GM23338 (cell line): ENCODE measurements around the gene FLT1. TPM values are rescaled to one million over a fixed set of nuclear protein-coding genes. Genes with fewer than 3 reads are reported as not detected.

Experiments
- ATAC-seq: fragments of 200-7000 bp; cut with Tn5 transposase; 3 replicates; pipeline ENCODE4 v1.9.1; 2020
- DNase-seq: peaks from one replicate; pipeline ENCODE4 v3.0.0-alpha.2; 2015; ENCODE audit warnings: low spot score
- H2AFZ ChIP-seq: fragments of 200-600 bp; sonication (generic); 2 replicates; pipeline ENCODE4 v1.8.0; 2016; ENCODE audit warnings: antibody characterized with exemption, mild to moderate bottlenecking, moderate library complexity
- H3F3A ChIP-seq: fragments of 200-600 bp; sonication (generic); replicated peaks from 2 replicates; pipeline ENCODE4 v1.8.0; 2017; ENCODE audit warnings: antibody characterized with exemption, mixed run types, low read depth
- H3K27ac ChIP-seq: fragments of 200-600 bp; sonication (generic); 2 replicates; pipeline ENCODE4 v1.6.1; 2016; ENCODE audit warnings: low read depth
- H3K27me3 ChIP-seq: fragments of 200-600 bp; sonication (generic); 2 replicates; pipeline ENCODE4 v1.8.0; 2016; ENCODE audit warnings: mild to moderate bottlenecking, mixed run types, moderate library complexity; ENCODE audit not compliant: insufficient read depth
- H3K36me3 ChIP-seq: fragments of 200-600 bp; sonication (generic); 2 replicates; pipeline ENCODE4 v1.8.0; 2016; ENCODE audit warnings: mild to moderate bottlenecking; ENCODE audit not compliant: insufficient read depth
- H3K4me1 ChIP-seq: fragments of 200-600 bp; sonication (generic); 2 replicates; pipeline ENCODE4 v1.8.0; 2016; ENCODE audit warnings: mild to moderate bottlenecking, moderate library complexity; ENCODE audit not compliant: insufficient read depth
- H3K4me2 ChIP-seq: fragments of 200-600 bp; sonication (generic); 2 replicates; pipeline ENCODE4 v1.7.1; 2017; ENCODE audit warnings: mixed run types
- H3K4me3 ChIP-seq: fragments of 200-600 bp; sonication (generic); 2 replicates; pipeline ENCODE4 v1.6.1; 2016; ENCODE audit warnings: mixed run types
- H3K79me2 ChIP-seq: fragments of 200-600 bp; sonication (generic); replicated peaks from 2 replicates; pipeline ENCODE4 v1.8.0; 2017; ENCODE audit warnings: mild to moderate bottlenecking; ENCODE audit not compliant: insufficient read depth
- H3K9me2 ChIP-seq: fragments of 200-600 bp; sonication (generic); 2 replicates; pipeline ENCODE4 v1.8.0; 2017; ENCODE audit not compliant: insufficient read depth
- H4K20me1 ChIP-seq: fragments of 200-600 bp; sonication (generic); replicated peaks from 2 replicates; pipeline ENCODE4 v1.8.0; 2017; ENCODE audit warnings: mild to moderate bottlenecking; ENCODE audit not compliant: insufficient read depth
- H3K27ac Mint-ChIP-seq: 2 replicates; pipeline ENCODE4 v1.8.0; 2020; ENCODE audit warnings: inconsistent platforms, mild to moderate bottlenecking, moderate library complexity, mixed read lengths
- H3K27me3 Mint-ChIP-seq: 3 replicates; pipeline ENCODE4 v1.8.0; 2022; ENCODE audit warnings: low read depth, mild to moderate bottlenecking, moderate library complexity, mixed read lengths, inconsistent platforms; ENCODE audit not compliant: insufficient read depth, poor library complexity
- H3K36me3 Mint-ChIP-seq: 3 replicates; pipeline ENCODE4 v1.8.0; 2021; ENCODE audit warnings: low read depth, mild to moderate bottlenecking, inconsistent platforms, moderate library complexity, mixed read lengths
- H3K4me1 Mint-ChIP-seq: 3 replicates; pipeline ENCODE4 v1.8.0; 2020; ENCODE audit warnings: mild to moderate bottlenecking, inconsistent platforms, mixed read lengths
- H3K4me3 Mint-ChIP-seq: 3 replicates; pipeline ENCODE4 v1.8.0; 2021; ENCODE audit warnings: moderate library complexity, mild to moderate bottlenecking, inconsistent platforms, mixed read lengths
- H3K9me3 Mint-ChIP-seq: 3 replicates; pipeline ENCODE4 v1.8.0; 2020; ENCODE audit warnings: moderate library complexity, mild to moderate bottlenecking, inconsistent platforms, mixed read lengths
- CREB1 ChIP-seq: fragments of 250-450 bp; sonication (Bioruptor Pico); IDR thresholded peaks from 2 replicates; pipeline ENCODE4 v1.5.0; 2020; ENCODE audit warnings: low read depth, mild to moderate bottlenecking, moderate library complexity
- EZH2 ChIP-seq: fragments of 200-600 bp; sonication (generic); IDR thresholded peaks from one replicate; pipeline ENCODE4 v1.8.0; 2017; ENCODE audit warnings: antibody characterized with exemption, mild to moderate bottlenecking, low read depth; ENCODE audit not compliant: unreplicated experiment
- EZH2phosphoT487 ChIP-seq: fragments of 200-600 bp; sonication (generic); IDR thresholded peaks from one replicate; pipeline ENCODE4 v1.8.1; 2018; ENCODE audit warnings: antibody characterized with exemption; ENCODE audit not compliant: unreplicated experiment
- JUNB ChIP-seq: IDR thresholded peaks from one replicate; pipeline ENCODE4 v1.6.1; 2016; ENCODE audit warnings: antibody characterized with exemption; ENCODE audit not compliant: unreplicated experiment
- NANOG ChIP-seq: IDR thresholded peaks from 2 replicates; pipeline ENCODE4 v1.6.1; 2016; ENCODE audit warnings: antibody characterized with exemption, borderline replicate concordance
- POLR2AphosphoS5 ChIP-seq: IDR thresholded peaks from 2 replicates; pipeline ENCODE4 v1.6.1; 2016; ENCODE audit warnings: antibody characterized with exemption, low read depth
- STAT1 ChIP-seq: IDR thresholded peaks from one replicate; pipeline ENCODE4 v1.6.1; 2016; ENCODE audit warnings: antibody characterized with exemption; ENCODE audit not compliant: unreplicated experiment
- ZNF114 ChIP-seq: fragments of 250-450 bp; sonication (Bioruptor Pico); IDR thresholded peaks from 2 replicates; pipeline ENCODE4 v1.5.0; 2020; ENCODE audit warnings: mild to moderate bottlenecking, moderate library complexity
- ZNF331 ChIP-seq: fragments of 250-450 bp; sonication (Bioruptor Pico); IDR thresholded peaks from 2 replicates; pipeline ENCODE4 v1.5.0; 2020; ENCODE audit warnings: low read depth, mild to moderate bottlenecking, moderate library complexity
- polyA plus RNA-seq: library from polyadenylated mRNA; unstranded; fragments of >200 nt; fragmentation: Nextera tagmentation; extraction: Ambion mirVana; gene quantifications from 2 replicates; pipeline ENCODE4 v1.2.1, GENCODE V29; 2016
- total RNA-seq: library from RNA; depleted of rRNA; stranded (reverse); fragments of >200 nt; shearing (Covaris generic); gene quantifications from 2 replicates; pipeline ENCODE4 v1.2.3, GENCODE V29; 2014
- TF ChIP-seq, protein P1 (sequence below): IDR thresholded peaks from 2 replicates; pipeline ENCODE4 v1.6.1; 2016; ENCODE audit warnings: antibody characterized with exemption
- TF ChIP-seq, protein P2 (sequence below): fragments of 250-450 bp; sonication (Bioruptor Pico); IDR thresholded peaks from 2 replicates; pipeline ENCODE4 v1.5.0; 2020; ENCODE audit warnings: mild to moderate bottlenecking, moderate library complexity
- TF ChIP-seq, protein P3 (sequence below), 2 experiments: fragments of 200-600 bp in 1 of 2; sonication (generic) in 1 of 2; conservative IDR thresholded peaks; 2 replicates each; pipeline versions ENCODE4 v1.5.1 to v1.6.1; 2016 to 2017; ENCODE audit warnings: antibody characterized with exemption in 2 of 2, low read depth in 2 of 2, mild to moderate bottlenecking in 2 of 2, moderate library complexity in 1 of 2
- TF ChIP-seq, protein P4 (sequence below): IDR thresholded peaks from one replicate; pipeline ENCODE4 v1.6.1; 2018; ENCODE audit warnings: antibody characterized with exemption; ENCODE audit not compliant: unreplicated experiment

FLT1 gene
- total and polyA plus RNA-seq, 2 experiments from 2014 or later = 26.8 to 116 TPM

DNA sequence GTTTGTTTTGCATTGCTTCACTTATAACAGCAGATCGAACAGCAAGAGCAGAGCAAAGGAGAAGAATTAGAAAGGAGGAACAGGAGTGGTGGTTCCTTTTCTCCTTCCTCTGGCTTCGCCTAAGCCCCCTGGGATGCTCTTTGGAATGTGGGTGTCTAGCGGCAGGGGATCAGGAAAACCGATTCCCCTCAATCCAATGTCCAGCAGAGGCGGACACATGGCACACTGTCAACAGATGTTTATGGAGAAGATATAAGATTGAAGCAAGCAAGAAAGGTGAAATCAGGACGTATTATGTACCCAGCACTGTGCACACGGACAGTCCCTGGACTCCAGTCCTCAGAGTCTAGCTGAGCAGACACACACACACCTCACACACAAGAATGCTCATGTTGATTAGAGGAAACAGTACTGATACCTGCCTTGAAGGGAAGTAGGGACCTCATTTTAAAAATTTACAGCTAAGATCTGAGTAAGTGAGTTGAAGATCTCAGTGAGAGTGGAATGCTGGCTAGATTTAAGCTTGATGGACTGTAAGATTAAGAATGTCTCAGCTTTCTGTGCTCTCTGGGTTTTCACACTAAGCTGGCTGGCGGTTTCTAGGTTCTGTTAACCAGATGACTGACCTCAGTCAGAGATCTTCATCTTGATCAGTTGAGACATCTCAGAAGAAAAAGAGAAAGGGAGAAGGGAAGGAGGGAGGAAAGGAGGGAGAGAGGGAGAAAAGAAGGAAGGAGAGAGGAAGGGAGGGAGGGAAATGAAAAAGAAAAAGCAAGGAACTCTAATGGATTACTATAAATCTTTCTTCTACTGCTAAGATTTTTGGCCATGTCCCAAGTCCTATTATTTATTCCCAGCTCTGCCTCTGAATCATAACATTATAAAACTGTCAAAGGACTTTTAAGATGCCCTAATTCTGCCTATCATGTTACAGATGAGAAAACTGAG is 44.8 kb downstream of the FLT1 start:
- H3K27ac ChIP-seq = peak overlapping the region; percentile 79
- no peak for DNase-seq
- peak overlapping the region; percentile 48 for H3K27ac Mint-ChIP-seq
- H3K4me1 ChIP-seq = peaks cover 32% of the 10 kb centered on the region
- no peaks in the 10 kb centered on the region for H3K9me2 ChIP-seq
- peaks cover 94% of the 10 kb centered on the region for H3K36me3 Mint-ChIP-seq
- no peak overlapping the region for H2AFZ ChIP-seq
- peaks cover 37% of the 10 kb centered on the region for H3K9me3 Mint-ChIP-seq
- TF ChIP-seq NANOG = no peak
- no peak for TF ChIP-seq CREB1 (CRISPR knock-in tag)
- no peak for TF ChIP-seq ZNF114
- no peak for TF ChIP-seq STAT1
- TF ChIP-seq, protein P1, sequence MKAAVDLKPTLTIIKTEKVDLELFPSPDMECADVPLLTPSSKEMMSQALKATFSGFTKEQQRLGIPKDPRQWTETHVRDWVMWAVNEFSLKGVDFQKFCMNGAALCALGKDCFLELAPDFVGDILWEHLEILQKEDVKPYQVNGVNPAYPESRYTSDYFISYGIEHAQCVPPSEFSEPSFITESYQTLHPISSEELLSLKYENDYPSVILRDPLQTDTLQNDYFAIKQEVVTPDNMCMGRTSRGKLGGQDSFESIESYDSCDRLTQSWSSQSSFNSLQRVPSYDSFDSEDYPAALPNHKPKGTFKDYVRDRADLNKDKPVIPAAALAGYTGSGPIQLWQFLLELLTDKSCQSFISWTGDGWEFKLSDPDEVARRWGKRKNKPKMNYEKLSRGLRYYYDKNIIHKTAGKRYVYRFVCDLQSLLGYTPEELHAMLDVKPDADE = no peak
- TF ChIP-seq, protein P2, sequence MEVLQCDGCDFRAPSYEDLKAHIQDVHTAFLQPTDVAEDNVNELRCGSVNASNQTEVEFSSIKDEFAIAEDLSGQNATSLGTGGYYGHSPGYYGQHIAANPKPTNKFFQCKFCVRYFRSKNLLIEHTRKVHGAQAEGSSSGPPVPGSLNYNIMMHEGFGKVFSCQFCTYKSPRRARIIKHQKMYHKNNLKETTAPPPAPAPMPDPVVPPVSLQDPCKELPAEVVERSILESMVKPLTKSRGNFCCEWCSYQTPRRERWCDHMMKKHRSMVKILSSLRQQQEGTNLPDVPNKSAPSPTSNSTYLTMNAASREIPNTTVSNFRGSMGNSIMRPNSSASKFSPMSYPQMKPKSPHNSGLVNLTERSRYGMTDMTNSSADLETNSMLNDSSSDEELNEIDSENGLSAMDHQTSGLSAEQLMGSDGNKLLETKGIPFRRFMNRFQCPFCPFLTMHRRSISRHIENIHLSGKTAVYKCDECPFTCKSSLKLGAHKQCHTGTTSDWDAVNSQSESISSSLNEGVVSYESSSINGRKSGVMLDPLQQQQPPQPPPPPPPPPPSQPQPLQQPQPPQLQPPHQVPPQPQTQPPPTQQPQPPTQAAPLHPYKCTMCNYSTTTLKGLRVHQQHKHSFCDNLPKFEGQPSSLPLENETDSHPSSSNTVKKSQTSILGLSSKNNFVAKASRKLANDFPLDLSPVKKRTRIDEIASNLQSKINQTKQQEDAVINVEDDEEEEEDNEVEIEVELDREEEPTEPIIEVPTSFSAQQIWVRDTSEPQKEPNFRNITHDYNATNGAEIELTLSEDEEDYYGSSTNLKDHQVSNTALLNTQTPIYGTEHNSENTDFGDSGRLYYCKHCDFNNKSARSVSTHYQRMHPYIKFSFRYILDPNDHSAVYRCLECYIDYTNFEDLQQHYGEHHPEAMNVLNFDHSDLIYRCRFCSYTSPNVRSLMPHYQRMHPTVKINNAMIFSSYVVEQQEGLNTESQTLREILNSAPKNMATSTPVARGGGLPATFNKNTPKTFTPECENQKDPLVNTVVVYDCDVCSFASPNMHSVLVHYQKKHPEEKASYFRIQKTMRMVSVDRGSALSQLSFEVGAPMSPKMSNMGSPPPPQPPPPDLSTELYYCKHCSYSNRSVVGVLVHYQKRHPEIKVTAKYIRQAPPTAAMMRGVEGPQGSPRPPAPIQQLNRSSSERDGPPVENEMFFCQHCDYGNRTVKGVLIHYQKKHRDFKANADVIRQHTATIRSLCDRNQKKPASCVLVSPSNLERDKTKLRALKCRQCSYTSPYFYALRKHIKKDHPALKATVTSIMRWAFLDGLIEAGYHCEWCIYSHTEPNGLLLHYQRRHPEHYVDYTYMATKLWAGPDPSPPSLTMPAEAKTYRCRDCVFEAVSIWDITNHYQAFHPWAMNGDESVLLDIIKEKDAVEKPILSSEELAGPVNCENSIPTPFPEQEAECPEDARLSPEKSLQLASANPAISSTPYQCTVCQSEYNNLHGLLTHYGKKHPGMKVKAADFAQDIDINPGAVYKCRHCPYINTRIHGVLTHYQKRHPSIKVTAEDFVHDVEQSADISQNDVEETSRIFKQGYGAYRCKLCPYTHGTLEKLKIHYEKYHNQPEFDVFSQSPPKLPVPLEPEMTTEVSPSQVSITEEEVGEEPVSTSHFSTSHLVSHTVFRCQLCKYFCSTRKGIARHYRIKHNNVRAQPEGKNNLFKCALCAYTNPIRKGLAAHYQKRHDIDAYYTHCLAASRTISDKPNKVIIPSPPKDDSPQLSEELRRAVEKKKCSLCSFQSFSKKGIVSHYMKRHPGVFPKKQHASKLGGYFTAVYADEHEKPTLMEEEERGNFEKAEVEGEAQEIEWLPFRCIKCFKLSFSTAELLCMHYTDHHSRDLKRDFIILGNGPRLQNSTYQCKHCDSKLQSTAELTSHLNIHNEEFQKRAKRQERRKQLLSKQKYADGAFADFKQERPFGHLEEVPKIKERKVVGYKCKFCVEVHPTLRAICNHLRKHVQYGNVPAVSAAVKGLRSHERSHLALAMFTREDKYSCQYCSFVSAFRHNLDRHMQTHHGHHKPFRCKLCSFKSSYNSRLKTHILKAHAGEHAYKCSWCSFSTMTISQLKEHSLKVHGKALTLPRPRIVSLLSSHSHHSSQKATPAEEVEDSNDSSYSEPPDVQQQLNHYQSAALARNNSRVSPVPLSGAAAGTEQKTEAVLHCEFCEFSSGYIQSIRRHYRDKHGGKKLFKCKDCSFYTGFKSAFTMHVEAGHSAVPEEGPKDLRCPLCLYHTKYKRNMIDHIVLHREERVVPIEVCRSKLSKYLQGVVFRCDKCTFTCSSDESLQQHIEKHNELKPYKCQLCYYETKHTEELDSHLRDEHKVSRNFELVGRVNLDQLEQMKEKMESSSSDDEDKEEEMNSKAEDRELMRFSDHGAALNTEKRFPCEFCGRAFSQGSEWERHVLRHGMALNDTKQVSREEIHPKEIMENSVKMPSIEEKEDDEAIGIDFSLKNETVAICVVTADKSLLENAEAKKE (CRISPR knock-in tag) = no peak
- no peak for TF ChIP-seq EZH2phosphoT487
- TF ChIP-seq ZNF331 (CRISPR knock-in tag) = no peak
- no peak for TF ChIP-seq EZH2
- TF ChIP-seq, protein P3, sequence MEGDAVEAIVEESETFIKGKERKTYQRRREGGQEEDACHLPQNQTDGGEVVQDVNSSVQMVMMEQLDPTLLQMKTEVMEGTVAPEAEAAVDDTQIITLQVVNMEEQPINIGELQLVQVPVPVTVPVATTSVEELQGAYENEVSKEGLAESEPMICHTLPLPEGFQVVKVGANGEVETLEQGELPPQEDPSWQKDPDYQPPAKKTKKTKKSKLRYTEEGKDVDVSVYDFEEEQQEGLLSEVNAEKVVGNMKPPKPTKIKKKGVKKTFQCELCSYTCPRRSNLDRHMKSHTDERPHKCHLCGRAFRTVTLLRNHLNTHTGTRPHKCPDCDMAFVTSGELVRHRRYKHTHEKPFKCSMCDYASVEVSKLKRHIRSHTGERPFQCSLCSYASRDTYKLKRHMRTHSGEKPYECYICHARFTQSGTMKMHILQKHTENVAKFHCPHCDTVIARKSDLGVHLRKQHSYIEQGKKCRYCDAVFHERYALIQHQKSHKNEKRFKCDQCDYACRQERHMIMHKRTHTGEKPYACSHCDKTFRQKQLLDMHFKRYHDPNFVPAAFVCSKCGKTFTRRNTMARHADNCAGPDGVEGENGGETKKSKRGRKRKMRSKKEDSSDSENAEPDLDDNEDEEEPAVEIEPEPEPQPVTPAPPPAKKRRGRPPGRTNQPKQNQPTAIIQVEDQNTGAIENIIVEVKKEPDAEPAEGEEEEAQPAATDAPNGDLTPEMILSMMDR (conservative IDR thresholded peaks at IDR 0.05; ENCODE audit: low read depth in 2 of 2) = no peak
- no peak for TF ChIP-seq POLR2AphosphoS5
- TF ChIP-seq, protein P4, sequence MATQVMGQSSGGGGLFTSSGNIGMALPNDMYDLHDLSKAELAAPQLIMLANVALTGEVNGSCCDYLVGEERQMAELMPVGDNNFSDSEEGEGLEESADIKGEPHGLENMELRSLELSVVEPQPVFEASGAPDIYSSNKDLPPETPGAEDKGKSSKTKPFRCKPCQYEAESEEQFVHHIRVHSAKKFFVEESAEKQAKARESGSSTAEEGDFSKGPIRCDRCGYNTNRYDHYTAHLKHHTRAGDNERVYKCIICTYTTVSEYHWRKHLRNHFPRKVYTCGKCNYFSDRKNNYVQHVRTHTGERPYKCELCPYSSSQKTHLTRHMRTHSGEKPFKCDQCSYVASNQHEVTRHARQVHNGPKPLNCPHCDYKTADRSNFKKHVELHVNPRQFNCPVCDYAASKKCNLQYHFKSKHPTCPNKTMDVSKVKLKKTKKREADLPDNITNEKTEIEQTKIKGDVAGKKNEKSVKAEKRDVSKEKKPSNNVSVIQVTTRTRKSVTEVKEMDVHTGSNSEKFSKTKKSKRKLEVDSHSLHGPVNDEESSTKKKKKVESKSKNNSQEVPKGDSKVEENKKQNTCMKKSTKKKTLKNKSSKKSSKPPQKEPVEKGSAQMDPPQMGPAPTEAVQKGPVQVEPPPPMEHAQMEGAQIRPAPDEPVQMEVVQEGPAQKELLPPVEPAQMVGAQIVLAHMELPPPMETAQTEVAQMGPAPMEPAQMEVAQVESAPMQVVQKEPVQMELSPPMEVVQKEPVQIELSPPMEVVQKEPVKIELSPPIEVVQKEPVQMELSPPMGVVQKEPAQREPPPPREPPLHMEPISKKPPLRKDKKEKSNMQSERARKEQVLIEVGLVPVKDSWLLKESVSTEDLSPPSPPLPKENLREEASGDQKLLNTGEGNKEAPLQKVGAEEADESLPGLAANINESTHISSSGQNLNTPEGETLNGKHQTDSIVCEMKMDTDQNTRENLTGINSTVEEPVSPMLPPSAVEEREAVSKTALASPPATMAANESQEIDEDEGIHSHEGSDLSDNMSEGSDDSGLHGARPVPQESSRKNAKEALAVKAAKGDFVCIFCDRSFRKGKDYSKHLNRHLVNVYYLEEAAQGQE = no peak
- no peak for TF ChIP-seq JUNB
- peaks cover 81% of the 10 kb centered on the region for H3K79me2 ChIP-seq
- peaks cover 32% of the 10 kb centered on the region for H3K36me3 ChIP-seq
- peaks cover 6% of the 10 kb centered on the region for H3K27me3 Mint-ChIP-seq
- H3K4me3 Mint-ChIP-seq = no peak overlapping the region
- H4K20me1 ChIP-seq = no peaks in the 10 kb centered on the region
- no peak for ATAC-seq
- H3K27me3 ChIP-seq = no peaks in the 10 kb centered on the region
- peaks cover 3% of the 10 kb centered on the region; the same call in 1 of the 2 replicates for H3F3A ChIP-seq
- peaks cover 37% of the 10 kb centered on the region for H3K4me1 Mint-ChIP-seq
- no peak overlapping the region for H3K4me2 ChIP-seq
- H3K4me3 ChIP-seq = no peak overlapping the region
